OCI-LY1 (cell line): ENCODE results near the gene C9orf72.

ENCODE experiments used
- H2AFZ ChIP-seq: fragments of 200-600 bp; sonication (generic), shearing (Covaris generic); 2 replicates; pipeline ENCODE4 v1.6.0; 2014; ENCODE audit warnings: antibody characterized with exemption, mild to moderate bottlenecking, low read length
- H3F3A ChIP-seq: fragments of 200-600 bp; sonication (generic), shearing (Covaris generic); 2 replicates; pipeline ENCODE4 v1.6.0; 2014; ENCODE audit warnings: mild to moderate bottlenecking, antibody characterized with exemption, low read length, moderate library complexity; ENCODE audit not compliant: insufficient read depth
- H3K27ac ChIP-seq: fragments of 200-600 bp; sonication (generic); 2 replicates; pipeline ENCODE4 v1.5.1; 2014; ENCODE audit warnings: low read length, mixed run types, mild to moderate bottlenecking, low read depth; ENCODE audit not compliant: poor library complexity, severe bottlenecking
- H3K27me3 ChIP-seq: fragments of 200-600 bp; sonication (generic); 2 replicates; pipeline ENCODE4 v1.6.0; 2014; ENCODE audit warnings: antibody characterized with exemption, mild to moderate bottlenecking, low read length, moderate library complexity; ENCODE audit not compliant: insufficient read depth
- H3K36me3 ChIP-seq: fragments of 200-600 bp; sonication (generic); 2 replicates; pipeline ENCODE4 v1.6.1; 2014; ENCODE audit warnings: mild to moderate bottlenecking, antibody characterized with exemption, low read length, moderate library complexity, mixed read lengths; ENCODE audit not compliant: insufficient read depth
- H3K4me1 ChIP-seq: fragments of 200-600 bp; sonication (generic); 2 replicates; pipeline ENCODE4 v1.5.1; 2014; ENCODE audit warnings: mild to moderate bottlenecking, low read length, moderate library complexity; ENCODE audit not compliant: insufficient read depth, severe bottlenecking
- H3K4me2 ChIP-seq: fragments of 200-600 bp; sonication (generic), shearing (Covaris generic); 2 replicates; pipeline ENCODE4 v1.6.1; 2014; ENCODE audit warnings: low read length
- H3K4me3 ChIP-seq: fragments of 200-600 bp; sonication (generic); 2 replicates; pipeline ENCODE4 v1.5.1; 2014; ENCODE audit warnings: low read length, low read depth, mild to moderate bottlenecking, mixed read lengths; ENCODE audit not compliant: poor library complexity, severe bottlenecking
- H3K79me2 ChIP-seq: fragments of 200-600 bp; shearing (Covaris generic); 2 replicates; pipeline ENCODE4 v1.6.1; 2016; ENCODE audit warnings: mixed run types, low read length, mixed read lengths; ENCODE audit not compliant: insufficient read depth
- H3K9ac ChIP-seq: fragments of 200-600 bp; sonication (generic), shearing (Covaris generic); 2 replicates; pipeline ENCODE4 v1.6.1; 2014; ENCODE audit warnings: mild to moderate bottlenecking, low read length, mixed read lengths
- H3K9me2 ChIP-seq: fragments of 200-600 bp; sonication (generic), shearing (Covaris generic); 2 replicates; pipeline ENCODE4 v1.6.1; 2014; ENCODE audit warnings: low read depth, mild to moderate bottlenecking, low read length, mixed read lengths
- H3K9me3 ChIP-seq: fragments of 200-600 bp; shearing (Covaris generic); 2 replicates; pipeline ENCODE4 v1.6.1; 2014; ENCODE audit warnings: low read length, mixed read lengths
- H4K20me1 ChIP-seq: fragments of 200-600 bp; sonication (generic), shearing (Covaris generic); 2 replicates; pipeline ENCODE4 v1.6.0; 2016; ENCODE audit warnings: mild to moderate bottlenecking, low read length; ENCODE audit not compliant: insufficient read depth
- CTCF ChIP-seq: fragments of 200-600 bp; sonication (generic), shearing (Covaris generic); IDR thresholded peaks from 2 replicates; pipeline ENCODE4 v1.5.1; 2017; ENCODE audit warnings: mild to moderate bottlenecking, antibody characterized with exemption, low read length, moderate library complexity, mixed read lengths
- EZH2 ChIP-seq: fragments of 200-600 bp; sonication (generic), shearing (Covaris generic); IDR thresholded peaks from 2 replicates; pipeline ENCODE4 v1.8.0; 2017; ENCODE audit warnings: borderline replicate concordance, mixed run types, mild to moderate bottlenecking, antibody characterized with exemption, low read length, moderate library complexity, mixed read lengths

C9orf72 gene

GRCh38 chr9:27560457-27560856 lies 12.8 kb downstream of the C9orf72 start:
- H3K9me3 ChIP-seq: no peaks in the 10 kb centered on the region
- no peaks in the 10 kb centered on the region for H3F3A ChIP-seq
- H3K9me2 ChIP-seq: no peaks in the 10 kb centered on the region
- H3K27ac ChIP-seq: no peak overlapping the region
- no peaks in the 10 kb centered on the region for H3K79me2 ChIP-seq
- H3K4me1 ChIP-seq: peaks cover 4% of the 10 kb centered on the region
- H3K9ac ChIP-seq: no peak overlapping the region
- no peaks in the 10 kb centered on the region for H4K20me1 ChIP-seq
- H3K36me3 ChIP-seq: peaks cover 63% of the 10 kb centered on the region
- H3K4me3 ChIP-seq: no peak overlapping the region
- TF ChIP-seq EZH2 (no peak), CTCF (no peak)
- H2AFZ ChIP-seq: no peak overlapping the region
- H3K4me2 ChIP-seq: no peak overlapping the region
- no peaks in the 10 kb centered on the region for H3K27me3 ChIP-seq

DNA sequence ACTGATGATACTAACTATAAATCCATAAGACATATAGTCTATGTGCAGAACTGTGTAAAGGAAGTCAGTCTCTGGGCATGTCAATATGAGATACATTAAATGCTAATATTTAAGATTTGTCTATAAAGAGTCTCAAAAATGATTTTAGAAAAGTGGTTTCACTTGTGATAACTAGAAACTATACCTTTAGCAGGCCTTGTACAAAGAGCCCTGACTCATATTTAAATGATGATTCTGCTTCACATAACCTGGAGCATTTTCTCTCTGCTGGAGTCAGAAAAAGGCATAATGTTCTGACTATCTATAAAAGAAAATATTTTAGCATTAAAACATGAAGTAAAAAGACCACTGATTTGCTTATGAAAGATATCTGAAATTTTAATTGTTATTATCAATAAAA lies 15.0 kb downstream of the C9orf72 start:
- Histone ChIP-seq H3K9me3 (no peaks in the 10 kb centered on the region), H3K36me3 (peaks cover 64% of the 10 kb centered on the region), H3K4me1 (peaks cover 3% of the 10 kb centered on the region)

GRCh38 chr9:27556470-27556869 lies 16.8 kb downstream of the C9orf72 start:
- Histone ChIP-seq H3F3A (no peaks in the 10 kb centered on the region), H3K4me2 (no peak overlapping the region), H3K79me2 (no peaks in the 10 kb centered on the region), H3K9ac (no peak overlapping the region), H3K9me3 (no peaks in the 10 kb centered on the region), H3K27me3 (no peaks in the 10 kb centered on the region), H4K20me1 (no peaks in the 10 kb centered on the region), H3K4me3 (no peak overlapping the region), H3K36me3 (peaks cover 61% of the 10 kb centered on the region), H3K27ac (no peak overlapping the region), H3K9me2 (no peaks in the 10 kb centered on the region), H2AFZ (no peak overlapping the region), H3K4me1 (no peaks in the 10 kb centered on the region)
- no peak for TF ChIP-seq CTCF
- TF ChIP-seq EZH2: no peak

More for the DNA sequence above, 15.0 kb downstream of the C9orf72 start:
- TF ChIP-seq CTCF: no peak
- no peak for TF ChIP-seq EZH2
- H3F3A ChIP-seq: no peaks in the 10 kb centered on the region
- H3K27ac ChIP-seq: no peak overlapping the region
- H3K27me3 ChIP-seq: no peaks in the 10 kb centered on the region
- H3K4me2 ChIP-seq: no peak overlapping the region
- no peaks in the 10 kb centered on the region for H4K20me1 ChIP-seq
- H3K9me2 ChIP-seq: no peaks in the 10 kb centered on the region
- no peak overlapping the region for H2AFZ ChIP-seq
- H3K79me2 ChIP-seq: no peaks in the 10 kb centered on the region
- no peak overlapping the region for H3K9ac ChIP-seq
- no peak overlapping the region for H3K4me3 ChIP-seq
